HL-60 (cell line): Measurements from ENCODE around the gene TMIGD2.

Experiments used
- CTCF ChIP-seq: IDR thresholded peaks from one replicate; pipeline ENCODE4 v1.5.1; 2011; ENCODE audit warnings: low read length, control low read depth, inconsistent platforms; ENCODE audit not compliant: insufficient read depth
- GABPA ChIP-seq: IDR thresholded peaks from 2 replicates; pipeline ENCODE4 v1.6.1; 2012; ENCODE audit warnings: low read depth
- POLR2AphosphoS5 ChIP-seq: IDR thresholded peaks from 2 replicates; pipeline ENCODE4 v1.6.1; 2012; ENCODE audit warnings: low read depth
- REST ChIP-seq: IDR thresholded peaks from 2 replicates; pipeline ENCODE4 v1.6.1; 2012; ENCODE audit warnings: low read depth; ENCODE audit not compliant: insufficient replicate concordance

- TF ChIP-seq CTCF: no peak
- TF ChIP-seq POLR2AphosphoS5: no peak
- no peak for TF ChIP-seq GABPA
- TF ChIP-seq REST: no peak
Measured at GRCh38 chr19:4284974-4285373, 17.2 kb downstream of the TMIGD2 start.
